Measurements from ENCODE around the gene ZKSCAN4. TPM values are rescaled to one million over a fixed set of nuclear protein-coding genes. Genes with fewer than 3 reads are reported as not detected.

The ZKSCAN4 gene
- total RNA-seq, 1 donor from 2014 or later: 19.0 TPM

GRCh38 chr6:28209753-28210535 lies 42.1 kb downstream of the ZKSCAN4 start:
- no peak for DNase-seq (ENCODE audit: low spot score)

GRCh38 chr6:28208111-28208659 lies 43.9 kb downstream of the ZKSCAN4 start:
- DNase-seq (ENCODE audit: low spot score): no peak

- DNase-seq (ENCODE audit: low spot score): no peak
These were observed 44.5 kb downstream of the ZKSCAN4 start for GRCh38 chr6:28207510-28208110.

- DNase-seq (ENCODE audit: low spot score): no peak
These were observed 45.0 kb downstream of the ZKSCAN4 start for GRCh38 chr6:28206928-28207509.

GRCh38 chr6:28206527-28206926 lies 45.5 kb downstream of the ZKSCAN4 start:
- no peak for DNase-seq (ENCODE audit: low spot score)

GRCh38 chr6:28205879-28206278 lies 46.2 kb downstream of the ZKSCAN4 start:
- no peak for DNase-seq (ENCODE audit: low spot score)

- no peak for DNase-seq (ENCODE audit: low spot score)
These were observed 48.9 kb downstream of the ZKSCAN4 start for GRCh38 chr6:28203201-28203600.

GRCh38 chr6:28200020-28200419 lies 52.0 kb downstream of the ZKSCAN4 start:
- no peak for DNase-seq (ENCODE audit: low spot score)

Other genes starting within 250 kb of the ZKSCAN4 start
- gene ZNF165, start 171.7 kb downstream of the ZKSCAN4 start, total RNA-seq (ENCODE audit: insufficient read depth, low replicate concordance): 0.96 TPM
- 2.4 TPM for gene ZSCAN16, start 127.7 kb downstream of the ZKSCAN4 start, total RNA-seq (ENCODE audit: insufficient read depth, low replicate concordance)
- gene ZKSCAN8, start 110.4 kb downstream of the ZKSCAN4 start, total RNA-seq (ENCODE audit: insufficient read depth, low replicate concordance): 19.5 TPM
- gene ZSCAN9, start 27.0 kb downstream of the ZKSCAN4 start, total RNA-seq (ENCODE audit: insufficient read depth, low replicate concordance): 23.4 TPM
- gene NKAPL, start 7.0 kb upstream of the ZKSCAN4 start, total RNA-seq (ENCODE audit: insufficient read depth, low replicate concordance): 1.9 TPM
- gene ZSCAN26, start 14.9 kb upstream of the ZKSCAN4 start, total RNA-seq (ENCODE audit: insufficient read depth, low replicate concordance): 17.3 TPM
- 9.9 TPM for gene PGBD1, start 29.3 kb upstream of the ZKSCAN4 start, total RNA-seq (ENCODE audit: insufficient read depth, low replicate concordance)
- 10.6 TPM for gene ZSCAN31, start 83.9 kb upstream of the ZKSCAN4 start, total RNA-seq (ENCODE audit: insufficient read depth, low replicate concordance)
- gene ZKSCAN3, start 97.7 kb upstream of the ZKSCAN4 start, total RNA-seq (ENCODE audit: insufficient read depth, low replicate concordance): 5.5 TPM
- 8.7 TPM for gene ZSCAN12, start 147.5 kb upstream of the ZKSCAN4 start, total RNA-seq (ENCODE audit: insufficient read depth, low replicate concordance)
- gene ZSCAN23, start 191.2 kb upstream of the ZKSCAN4 start, total RNA-seq (ENCODE audit: insufficient read depth, low replicate concordance): 6.5 TPM